GM19455 (cell line): ENCODE data around the gene MRPL10.
"Not testable (repeated sequence)": the region's sequence is repeated elsewhere in the genome, so short reads cannot be mapped to it uniquely, and the experiment has no call there.

Experiments
- ATAC-seq: cut with Tn5 transposase; IDR thresholded peaks from one replicate; pipeline ENCODE4 v1.9.1; 2021; ENCODE audit not compliant: unreplicated experiment

Gene MRPL10

DNA sequence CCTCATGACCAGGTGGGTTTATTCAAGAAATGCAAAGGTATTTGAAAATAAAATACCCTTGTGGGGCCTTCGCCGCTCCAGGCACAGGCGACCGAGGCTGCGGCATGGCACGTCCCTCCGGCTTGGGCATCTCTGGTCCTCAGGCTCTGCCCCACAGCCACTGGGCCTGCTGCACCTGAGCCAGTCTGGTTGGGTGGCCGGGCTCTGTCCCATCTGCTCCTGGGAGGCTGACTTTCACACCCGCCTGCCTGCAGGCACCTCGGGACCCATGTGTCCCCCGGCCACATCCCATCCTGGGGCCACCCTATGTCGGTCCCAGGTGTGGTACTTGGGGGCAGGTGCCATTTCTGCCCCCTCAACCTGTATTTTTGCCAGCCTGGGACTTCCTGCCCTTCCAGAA is 30.7 kb downstream of the MRPL10 start:
- ATAC-seq = no peak

- no peak for ATAC-seq
Observed at GRCh38 chr17:47797797-47798196, 33.5 kb downstream of the MRPL10 start.

- no peak for ATAC-seq
Observed at GRCh38 chr17:47792979-47793378, 38.4 kb downstream of the MRPL10 start.

GRCh38 chr17:47792457-47792856 is 38.9 kb downstream of the MRPL10 start:
- ATAC-seq = no peak

DNA sequence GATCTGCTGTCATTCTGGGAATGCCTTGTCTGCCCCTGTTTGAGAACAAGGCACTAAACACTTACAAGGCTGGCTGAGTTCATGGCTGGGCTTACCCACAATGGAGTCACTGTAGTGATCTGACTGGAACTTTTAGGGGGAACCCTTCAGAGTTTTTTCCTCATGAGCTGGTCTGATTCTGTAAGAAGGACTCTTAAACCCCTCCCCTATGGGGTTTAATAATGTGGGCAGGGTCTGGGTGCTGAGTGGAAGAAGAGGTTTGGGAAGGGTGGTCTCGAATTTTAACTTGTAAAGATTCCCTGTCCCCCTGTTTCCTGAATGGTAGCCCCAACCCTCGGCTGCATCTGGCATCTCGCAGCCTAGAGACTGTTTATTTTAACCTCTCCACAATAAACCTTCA is 40.3 kb downstream of the MRPL10 start:
- no peak for ATAC-seq

GRCh38 chr17:47789611-47790561 is 41.5 kb downstream of the MRPL10 start:
- ATAC-seq = no peak

GRCh38 chr17:47785538-47786123 is 45.7 kb downstream of the MRPL10 start:
- no peak for ATAC-seq

- no peak for ATAC-seq
Observed at GRCh38 chr17:47781397-47781796, 49.9 kb downstream of the MRPL10 start.

GRCh38 chr17:47778184-47778635 is 53.1 kb downstream of the MRPL10 start:
- no peak for ATAC-seq

- ATAC-seq = no peak
Observed at GRCh38 chr17:47776330-47777197, 54.8 kb downstream of the MRPL10 start.

DNA sequence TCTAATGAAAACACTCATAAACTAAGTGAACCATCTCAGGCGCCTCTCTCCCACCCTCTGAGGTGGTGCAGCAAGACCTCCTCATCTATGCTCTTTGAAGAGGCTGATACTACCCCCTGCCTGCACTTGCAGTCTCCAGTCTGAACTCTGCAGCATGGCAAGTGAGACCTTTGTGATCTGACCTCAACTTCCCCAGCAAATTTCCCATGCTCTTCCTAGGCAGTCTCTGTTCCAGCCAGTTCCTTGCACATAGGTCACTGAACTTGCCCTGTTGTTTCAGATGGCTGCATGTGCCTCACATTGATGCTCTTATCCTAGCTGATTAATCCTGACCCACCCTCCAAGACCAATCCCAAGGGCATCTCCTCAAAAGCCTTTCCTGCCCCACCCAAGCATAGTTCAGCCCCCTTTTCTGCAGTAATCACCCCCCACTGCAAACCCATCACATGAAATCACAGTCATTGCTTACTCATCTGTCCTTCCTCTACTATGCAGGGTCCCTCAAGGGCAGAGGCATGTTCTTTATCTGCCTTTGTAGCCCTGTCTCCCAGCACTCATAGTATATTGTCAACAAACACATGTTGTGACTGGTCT is 56.3 kb downstream of the MRPL10 start:
- ATAC-seq = no peak

GRCh38 chr17:47774331-47774730 is 57.0 kb downstream of the MRPL10 start:
- no peak for ATAC-seq

DNA sequence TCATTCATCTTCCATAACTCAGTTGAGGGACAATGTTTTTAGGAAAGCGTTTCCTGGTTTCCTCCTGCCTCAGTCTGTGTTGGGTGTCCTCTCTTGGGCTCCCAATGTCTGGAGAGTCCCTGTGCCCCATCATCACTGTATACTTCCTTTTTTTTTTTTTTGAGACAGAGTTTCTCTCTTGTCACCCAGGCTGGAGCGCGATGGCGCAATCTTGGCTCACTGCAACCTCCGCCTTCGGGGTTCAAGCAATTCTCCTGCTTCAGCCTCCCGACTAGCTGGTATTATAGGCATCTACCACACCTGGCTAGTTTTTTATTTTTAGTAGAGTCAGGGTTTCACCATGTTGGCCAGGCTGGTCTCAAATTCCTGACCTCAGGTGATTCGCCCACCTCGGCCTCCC is 57.7 kb downstream of the MRPL10 start:
- not testable (repeated sequence) for ATAC-seq
